ENCODE measurements around the gene ILDR2. TPM values are rescaled to one million over a fixed set of nuclear protein-coding genes. Genes with fewer than 3 reads are reported as not detected.
A peak's percentile ranks its signal among the peaks of the same experiment; 100 is the strongest.

The ILDR2 gene, protein sequence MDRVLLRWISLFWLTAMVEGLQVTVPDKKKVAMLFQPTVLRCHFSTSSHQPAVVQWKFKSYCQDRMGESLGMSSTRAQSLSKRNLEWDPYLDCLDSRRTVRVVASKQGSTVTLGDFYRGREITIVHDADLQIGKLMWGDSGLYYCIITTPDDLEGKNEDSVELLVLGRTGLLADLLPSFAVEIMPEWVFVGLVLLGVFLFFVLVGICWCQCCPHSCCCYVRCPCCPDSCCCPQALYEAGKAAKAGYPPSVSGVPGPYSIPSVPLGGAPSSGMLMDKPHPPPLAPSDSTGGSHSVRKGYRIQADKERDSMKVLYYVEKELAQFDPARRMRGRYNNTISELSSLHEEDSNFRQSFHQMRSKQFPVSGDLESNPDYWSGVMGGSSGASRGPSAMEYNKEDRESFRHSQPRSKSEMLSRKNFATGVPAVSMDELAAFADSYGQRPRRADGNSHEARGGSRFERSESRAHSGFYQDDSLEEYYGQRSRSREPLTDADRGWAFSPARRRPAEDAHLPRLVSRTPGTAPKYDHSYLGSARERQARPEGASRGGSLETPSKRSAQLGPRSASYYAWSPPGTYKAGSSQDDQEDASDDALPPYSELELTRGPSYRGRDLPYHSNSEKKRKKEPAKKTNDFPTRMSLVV
- polyA plus RNA-seq (2013, experiment 1 of 2) = 3.4 TPM
- polyA plus RNA-seq (2013, experiment 2 of 2) = 3.3 TPM

DNA sequence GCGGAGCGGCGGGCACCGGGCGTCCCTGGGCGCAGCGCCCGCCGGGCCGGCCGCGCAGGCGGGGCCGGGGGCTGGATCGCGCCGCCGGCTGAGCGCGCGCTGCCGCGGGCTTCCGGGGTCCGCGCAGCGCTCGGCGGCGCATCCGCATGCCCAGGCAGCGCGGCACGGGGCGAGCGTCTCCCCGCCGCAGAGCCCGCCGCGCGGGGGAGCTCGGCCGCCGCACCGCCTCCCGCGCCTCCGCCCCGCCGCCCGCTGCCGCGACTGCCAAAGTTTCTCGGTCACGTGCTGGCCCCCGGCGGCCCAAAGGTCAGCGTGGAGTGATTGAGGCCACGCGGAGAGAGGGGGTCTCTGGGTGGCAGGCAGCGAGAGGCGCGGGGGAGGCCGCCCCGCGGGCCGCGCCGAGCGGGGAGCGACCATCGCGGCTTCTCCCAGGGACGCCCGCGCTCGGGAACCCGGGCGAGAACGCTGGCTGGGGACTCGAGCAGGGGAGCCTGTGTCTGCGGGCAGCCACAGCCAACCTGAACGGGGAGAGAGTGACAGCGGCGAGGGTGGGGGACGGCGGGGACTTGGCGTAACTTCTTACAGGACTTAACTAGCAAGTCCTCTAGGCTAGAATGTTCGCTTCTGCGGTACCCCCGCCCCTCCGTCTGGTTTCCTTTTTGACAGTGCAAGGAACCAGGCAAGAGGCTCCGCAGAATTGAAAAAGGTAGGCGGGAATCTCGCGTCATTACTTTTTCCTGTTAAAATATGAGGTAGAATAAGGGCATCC is at the start of gene ILDR2:
TSS of gene ILDR2 (minus strand) at position 180 of the 769 bp plus-strand sequence. CDS start 272 bp downstream, outside the sequence.
- no peak within 1 kb of the TSS for H3K27ac ChIP-seq (ENCODE audit: low read depth, low read length, severe bottlenecking)

DNA sequence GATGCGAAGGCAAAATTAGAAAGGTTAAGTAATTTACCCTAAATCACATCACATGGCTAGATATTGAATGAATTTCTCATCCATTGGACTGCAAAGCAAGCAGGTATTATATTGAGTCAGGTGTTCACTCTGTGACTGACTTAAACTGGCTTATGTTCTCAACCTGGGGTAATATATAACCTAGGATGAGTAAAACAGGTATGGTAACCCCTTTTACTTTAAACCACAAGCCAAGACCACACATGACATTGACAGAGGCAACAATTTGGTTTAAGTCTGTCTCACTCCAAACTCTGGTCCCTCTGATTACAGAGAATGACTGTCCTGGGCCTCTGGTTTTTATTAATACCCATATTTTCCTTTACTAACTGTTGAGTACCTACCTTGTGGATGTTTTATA is 47.0 kb upstream of the ILDR2 start:
- Histone ChIP-seq H3K27ac (ENCODE audit: low read depth, low read length, severe bottlenecking) (no peak overlapping the region), H3K4me3 (ENCODE audit: extremely low read depth, insufficient read depth, low read length, poor library complexity, severe bottlenecking) (no peak overlapping the region), H3K4me1 (ENCODE audit: control insufficient read depth, insufficient read depth, low read length, poor library complexity, severe bottlenecking) (no peaks in the 10 kb centered on the region), H3K9me3 (ENCODE audit: control insufficient read depth, low read length) (no peaks in the 10 kb centered on the region), H3K36me3 (ENCODE audit: control insufficient read depth, insufficient read depth, low read length) (no peaks in the 10 kb centered on the region)
- no CpG with 5 or more reads among the region's 1 CpG for WGBS, 2 experiments (ENCODE audit: insufficient coverage in 2 of 2)

More for the DNA sequence above, at the start of gene ILDR2:
- H3K9me3 ChIP-seq (ENCODE audit: control insufficient read depth, low read length) = no peaks in the 10 kb centered on the region
- peak within 1 kb of the TSS; percentile 50 for H3K4me3 ChIP-seq (ENCODE audit: extremely low read depth, insufficient read depth, low read length, poor library complexity, severe bottlenecking)
- H3K36me3 ChIP-seq (ENCODE audit: control insufficient read depth, insufficient read depth, low read length) = no peaks in the 10 kb centered on the region
- WGBS, 2 experiments (ENCODE audit: insufficient coverage in 2 of 2) = 0% methylated on average over 47 to 51 of the region's 97 CpGs
- H3K4me1 ChIP-seq (ENCODE audit: control insufficient read depth, insufficient read depth, low read length, poor library complexity, severe bottlenecking) = peaks cover 11% of the 10 kb centered on the region

DNA sequence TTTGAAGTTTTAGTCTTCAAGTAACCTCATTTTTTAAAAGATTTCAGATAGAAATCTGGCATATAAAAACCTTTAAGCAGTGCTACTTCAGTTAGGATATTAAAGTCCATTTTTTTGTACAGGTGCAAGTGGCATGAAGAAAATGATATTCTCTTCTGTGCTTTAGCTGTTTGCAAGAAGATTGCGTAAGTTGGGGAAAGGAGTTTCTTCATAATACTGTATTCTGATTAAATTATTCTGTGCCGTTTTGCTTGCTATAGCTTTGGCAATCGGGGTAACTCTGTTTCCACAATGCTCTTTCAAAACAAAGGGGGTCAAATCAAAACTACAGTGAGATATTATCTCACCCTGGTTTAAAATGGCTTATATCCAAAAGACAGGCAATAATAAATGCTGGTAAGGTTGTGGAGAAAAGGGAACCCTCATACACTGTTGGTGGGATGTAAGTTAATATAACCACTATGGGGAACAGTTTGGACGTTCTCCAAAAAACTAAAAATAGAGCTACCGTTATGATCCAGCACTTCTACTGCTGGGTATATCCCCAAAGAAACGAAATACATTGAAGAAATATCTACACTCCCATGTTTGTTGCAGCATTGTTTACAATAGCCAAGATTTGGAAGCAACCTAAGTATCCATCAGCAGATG is 40.9 kb upstream of the ILDR2 start:
- WGBS, 2 experiments (ENCODE audit: insufficient coverage in 2 of 2) = 93% methylated on average over 3 of the region's 6 CpGs; no CpG with 5 or more reads in 1 of the 2 experiments
- Histone ChIP-seq H3K36me3 (ENCODE audit: control insufficient read depth, insufficient read depth, low read length) (no peaks in the 10 kb centered on the region), H3K4me3 (ENCODE audit: extremely low read depth, insufficient read depth, low read length, poor library complexity, severe bottlenecking) (no peak overlapping the region), H3K27ac (ENCODE audit: low read depth, low read length, severe bottlenecking) (no peak overlapping the region), H3K9me3 (ENCODE audit: control insufficient read depth, low read length) (no peaks in the 10 kb centered on the region), H3K4me1 (ENCODE audit: control insufficient read depth, insufficient read depth, low read length, poor library complexity, severe bottlenecking) (no peaks in the 10 kb centered on the region)

DNA sequence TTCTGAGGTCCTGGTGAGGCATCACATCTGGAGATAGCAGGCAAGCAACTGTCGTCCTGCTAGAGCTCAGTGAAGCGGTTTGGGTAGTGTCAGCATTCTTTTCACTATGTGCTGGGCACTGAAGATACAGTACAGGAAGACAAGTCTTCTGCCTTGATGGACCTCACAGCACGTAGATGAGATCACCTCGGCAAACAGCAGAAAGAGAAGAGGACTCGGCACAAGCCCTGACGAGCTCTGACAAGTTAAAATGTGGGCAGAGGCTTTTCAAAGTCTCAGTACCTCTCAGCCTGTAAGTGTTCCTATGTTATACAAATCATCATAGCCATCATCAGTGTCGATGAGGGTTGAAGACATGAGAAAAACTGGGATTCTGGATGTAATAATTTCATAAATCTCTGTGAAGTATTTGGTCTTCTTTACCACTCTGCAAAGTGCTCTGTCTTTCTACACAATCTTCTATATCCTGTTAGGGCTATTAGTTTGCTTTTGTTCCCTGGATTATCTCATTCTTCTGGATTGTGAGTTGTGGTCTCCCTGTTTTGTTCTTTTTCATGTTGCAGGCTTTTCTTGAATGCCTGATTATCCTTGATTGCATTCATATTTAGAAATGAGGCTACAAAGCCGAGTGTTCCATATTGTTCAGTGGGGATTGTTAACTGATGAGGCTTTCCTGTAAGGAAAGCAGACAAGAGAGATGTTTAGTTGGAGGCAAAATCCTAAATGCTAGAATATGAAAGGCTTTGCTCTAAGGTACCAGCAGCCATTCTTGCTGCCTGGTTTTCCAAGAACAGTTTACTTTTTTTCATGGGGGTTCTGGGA is 38.0 kb upstream of the ILDR2 start:
- WGBS, 2 experiments (ENCODE audit: insufficient coverage in 2 of 2) = 78 to 84% methylated on average over 5 to 7 of the region's 8 CpGs
- H3K4me1 ChIP-seq (ENCODE audit: control insufficient read depth, insufficient read depth, low read length, poor library complexity, severe bottlenecking) = no peaks in the 10 kb centered on the region
- no peaks in the 10 kb centered on the region for H3K9me3 ChIP-seq (ENCODE audit: control insufficient read depth, low read length)
- H3K27ac ChIP-seq (ENCODE audit: low read depth, low read length, severe bottlenecking) = no peak overlapping the region
- H3K36me3 ChIP-seq (ENCODE audit: control insufficient read depth, insufficient read depth, low read length) = no peaks in the 10 kb centered on the region
- H3K4me3 ChIP-seq (ENCODE audit: extremely low read depth, insufficient read depth, low read length, poor library complexity, severe bottlenecking) = no peak overlapping the region

DNA sequence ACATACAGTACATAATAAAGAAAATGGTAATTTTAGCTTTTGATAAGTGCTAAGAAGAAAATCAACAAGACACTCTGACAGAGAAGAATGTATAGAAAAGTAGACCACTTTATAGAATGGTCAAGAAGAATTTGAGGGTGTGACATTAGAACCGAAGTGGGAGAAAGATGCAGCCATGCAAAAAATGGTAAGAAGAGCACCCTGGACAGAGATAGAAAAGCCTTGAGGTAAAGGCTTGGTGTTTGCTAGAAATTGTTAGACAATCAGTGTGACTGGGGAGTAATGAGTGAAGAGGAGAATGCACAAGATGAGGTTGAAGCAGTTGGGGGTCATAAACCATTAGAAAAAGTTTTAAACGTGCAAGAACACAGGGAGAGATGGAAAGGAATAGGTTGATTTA is 37.2 kb upstream of the ILDR2 start:
- WGBS, 2 experiments (ENCODE audit: insufficient coverage in 2 of 2) = 84 to 97% methylated on average over 2 of the region's 2 CpGs
- H3K4me3 ChIP-seq (ENCODE audit: extremely low read depth, insufficient read depth, low read length, poor library complexity, severe bottlenecking) = no peak overlapping the region
- H3K36me3 ChIP-seq (ENCODE audit: control insufficient read depth, insufficient read depth, low read length) = no peaks in the 10 kb centered on the region

DNA sequence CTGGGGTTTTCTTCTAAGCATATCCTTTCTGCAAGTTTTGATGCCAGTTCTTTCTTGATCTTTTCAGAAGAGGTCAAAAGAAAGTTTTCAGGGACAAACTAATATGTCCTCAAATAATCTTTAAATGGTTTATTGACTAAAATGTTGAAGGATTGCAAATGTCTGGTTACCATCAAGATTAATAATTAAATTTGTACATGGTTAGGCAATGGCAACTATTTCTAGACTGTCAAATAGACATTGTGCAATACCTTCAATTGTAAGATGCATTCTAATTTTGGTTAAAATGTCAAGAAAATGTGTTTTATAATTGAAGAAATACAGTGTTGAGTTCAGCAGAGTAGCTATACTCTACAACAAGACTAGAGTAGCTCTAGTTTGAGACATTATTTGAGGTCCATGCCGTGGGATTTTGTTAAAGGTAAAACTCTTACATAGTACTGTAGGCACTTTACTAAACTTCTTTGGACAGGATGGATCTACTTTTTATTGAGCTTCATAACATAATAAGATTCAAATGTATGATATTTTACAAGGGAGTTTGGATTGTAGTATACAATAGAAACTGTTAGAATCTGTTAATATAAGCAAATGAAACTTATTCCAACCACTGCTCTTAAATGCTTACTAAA is 36.3 kb upstream of the ILDR2 start:
- WGBS, 2 experiments (ENCODE audit: insufficient coverage in 2 of 2) = no CpG with 5 or more reads among the region's 1 CpG
- Histone ChIP-seq H3K9me3 (ENCODE audit: control insufficient read depth, low read length) (no peaks in the 10 kb centered on the region), H3K36me3 (ENCODE audit: control insufficient read depth, insufficient read depth, low read length) (no peaks in the 10 kb centered on the region), H3K27ac (ENCODE audit: low read depth, low read length, severe bottlenecking) (no peak overlapping the region), H3K4me3 (ENCODE audit: extremely low read depth, insufficient read depth, low read length, poor library complexity, severe bottlenecking) (no peak overlapping the region), H3K4me1 (ENCODE audit: control insufficient read depth, insufficient read depth, low read length, poor library complexity, severe bottlenecking) (no peaks in the 10 kb centered on the region)

More for the DNA sequence above, 37.2 kb upstream of the ILDR2 start:
- H3K4me1 ChIP-seq (ENCODE audit: control insufficient read depth, insufficient read depth, low read length, poor library complexity, severe bottlenecking) = no peaks in the 10 kb centered on the region
- no peak overlapping the region for H3K27ac ChIP-seq (ENCODE audit: low read depth, low read length, severe bottlenecking)
- H3K9me3 ChIP-seq (ENCODE audit: control insufficient read depth, low read length) = no peaks in the 10 kb centered on the region

DNA sequence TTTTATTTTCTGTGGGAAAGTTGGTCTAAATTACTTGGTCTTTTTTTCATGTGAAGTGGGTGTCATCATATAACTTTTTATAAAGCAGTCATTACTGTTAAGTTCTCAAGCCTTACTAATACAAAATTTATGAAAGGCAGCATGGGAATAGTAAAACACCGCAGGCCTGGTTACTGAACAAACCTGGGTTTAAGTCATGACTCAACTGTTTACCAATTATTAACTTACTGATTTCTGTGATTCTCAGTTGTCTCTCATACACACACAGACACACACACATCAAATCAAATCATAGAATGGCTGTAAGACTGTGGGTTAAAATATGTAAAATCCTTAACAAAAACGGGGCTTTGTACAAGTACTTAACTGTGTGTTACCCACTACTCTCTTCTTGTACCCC is 28.4 kb upstream of the ILDR2 start:
- no peaks in the 10 kb centered on the region for H3K36me3 ChIP-seq (ENCODE audit: control insufficient read depth, insufficient read depth, low read length)
- WGBS, 2 experiments (ENCODE audit: insufficient coverage in 2 of 2) = no CpG with 5 or more reads among the region's 2 CpGs
- no peaks in the 10 kb centered on the region for H3K9me3 ChIP-seq (ENCODE audit: control insufficient read depth, low read length)
- H3K27ac ChIP-seq (ENCODE audit: low read depth, low read length, severe bottlenecking) = no peak overlapping the region
- H3K4me3 ChIP-seq (ENCODE audit: extremely low read depth, insufficient read depth, low read length, poor library complexity, severe bottlenecking) = no peak overlapping the region
- H3K4me1 ChIP-seq (ENCODE audit: control insufficient read depth, insufficient read depth, low read length, poor library complexity, severe bottlenecking) = no peaks in the 10 kb centered on the region

DNA sequence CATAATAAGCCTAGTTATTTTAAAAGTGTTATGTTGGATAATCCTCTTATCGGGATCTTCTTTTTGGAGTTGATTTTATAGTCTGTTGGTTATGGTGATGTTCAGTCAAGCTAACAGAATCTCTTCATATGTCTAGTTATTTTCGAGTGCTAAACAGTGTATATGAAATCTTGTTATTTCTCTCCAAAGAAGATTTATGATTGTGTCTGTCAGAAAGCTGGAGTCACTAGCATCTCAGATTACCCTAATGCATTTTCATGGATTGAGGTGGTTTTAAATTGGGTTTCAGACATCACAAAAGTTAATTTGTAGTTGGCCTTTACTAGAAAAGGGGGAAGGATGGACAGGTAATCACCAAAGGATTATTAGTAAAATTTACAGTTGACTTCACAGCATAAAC is 27.0 kb upstream of the ILDR2 start:
- Histone ChIP-seq H3K4me1 (ENCODE audit: control insufficient read depth, insufficient read depth, low read length, poor library complexity, severe bottlenecking) (no peaks in the 10 kb centered on the region), H3K4me3 (ENCODE audit: extremely low read depth, insufficient read depth, low read length, poor library complexity, severe bottlenecking) (no peak overlapping the region), H3K9me3 (ENCODE audit: control insufficient read depth, low read length) (no peaks in the 10 kb centered on the region), H3K27ac (ENCODE audit: low read depth, low read length, severe bottlenecking) (no peak overlapping the region), H3K36me3 (ENCODE audit: control insufficient read depth, insufficient read depth, low read length) (no peaks in the 10 kb centered on the region)
- WGBS, 2 experiments (ENCODE audit: insufficient coverage in 2 of 2) = 100% methylated on average over 1 of the region's 2 CpGs; no CpG with 5 or more reads in 1 of the 2 experiments

DNA sequence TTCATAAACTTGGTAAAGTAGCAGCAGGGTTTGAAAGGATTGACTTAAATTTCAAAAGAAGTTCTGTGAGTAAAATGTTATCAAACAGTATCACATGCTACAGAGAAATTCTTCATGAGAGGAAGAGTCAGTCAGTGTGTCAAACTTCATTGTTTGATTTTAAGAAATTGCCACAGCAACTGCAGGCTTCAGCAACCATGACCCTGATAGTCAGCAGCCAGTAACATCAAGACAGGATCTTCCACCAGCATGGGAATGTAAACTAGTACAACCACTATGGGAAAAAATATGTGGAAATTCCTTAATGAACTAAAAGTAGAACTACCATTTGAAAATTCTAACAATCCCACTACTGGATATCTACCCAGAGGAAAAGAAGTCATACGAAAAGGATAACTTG is 25.2 kb upstream of the ILDR2 start:
- H3K9me3 ChIP-seq (ENCODE audit: control insufficient read depth, low read length) = no peaks in the 10 kb centered on the region
- no peak overlapping the region for H3K27ac ChIP-seq (ENCODE audit: low read depth, low read length, severe bottlenecking)
- H3K4me1 ChIP-seq (ENCODE audit: control insufficient read depth, insufficient read depth, low read length, poor library complexity, severe bottlenecking) = no peaks in the 10 kb centered on the region
- no peaks in the 10 kb centered on the region for H3K36me3 ChIP-seq (ENCODE audit: control insufficient read depth, insufficient read depth, low read length)
- H3K4me3 ChIP-seq (ENCODE audit: extremely low read depth, insufficient read depth, low read length, poor library complexity, severe bottlenecking) = no peak overlapping the region
- WGBS, 2 experiments (ENCODE audit: insufficient coverage in 2 of 2) = no CpG with 5 or more reads among the region's 1 CpG

Data from mesodermal cell (in vitro differentiated cells).